ENCODE data around the gene NETO1.

The NETO1 gene

DNA sequence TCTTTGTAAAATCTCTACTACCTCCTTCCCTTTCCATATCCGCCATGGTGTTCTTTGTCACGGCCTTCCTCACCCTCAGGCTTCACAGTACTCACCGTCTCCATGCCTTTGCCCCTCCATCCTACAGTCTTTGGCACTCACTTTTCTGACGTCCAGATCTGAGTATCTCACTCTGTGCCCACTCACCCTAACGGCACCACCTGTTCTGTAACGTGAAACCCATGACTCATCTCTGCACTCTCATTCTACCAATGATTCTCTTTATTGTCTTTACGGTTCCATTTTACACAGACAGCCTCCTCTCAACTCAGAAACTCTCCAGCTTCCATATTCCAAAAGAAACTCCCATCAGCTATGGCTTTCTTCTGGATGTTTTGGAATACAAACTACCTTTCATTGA lies 56.7 kb downstream of the NETO1 start:
- TF ChIP-seq, protein P1, sequence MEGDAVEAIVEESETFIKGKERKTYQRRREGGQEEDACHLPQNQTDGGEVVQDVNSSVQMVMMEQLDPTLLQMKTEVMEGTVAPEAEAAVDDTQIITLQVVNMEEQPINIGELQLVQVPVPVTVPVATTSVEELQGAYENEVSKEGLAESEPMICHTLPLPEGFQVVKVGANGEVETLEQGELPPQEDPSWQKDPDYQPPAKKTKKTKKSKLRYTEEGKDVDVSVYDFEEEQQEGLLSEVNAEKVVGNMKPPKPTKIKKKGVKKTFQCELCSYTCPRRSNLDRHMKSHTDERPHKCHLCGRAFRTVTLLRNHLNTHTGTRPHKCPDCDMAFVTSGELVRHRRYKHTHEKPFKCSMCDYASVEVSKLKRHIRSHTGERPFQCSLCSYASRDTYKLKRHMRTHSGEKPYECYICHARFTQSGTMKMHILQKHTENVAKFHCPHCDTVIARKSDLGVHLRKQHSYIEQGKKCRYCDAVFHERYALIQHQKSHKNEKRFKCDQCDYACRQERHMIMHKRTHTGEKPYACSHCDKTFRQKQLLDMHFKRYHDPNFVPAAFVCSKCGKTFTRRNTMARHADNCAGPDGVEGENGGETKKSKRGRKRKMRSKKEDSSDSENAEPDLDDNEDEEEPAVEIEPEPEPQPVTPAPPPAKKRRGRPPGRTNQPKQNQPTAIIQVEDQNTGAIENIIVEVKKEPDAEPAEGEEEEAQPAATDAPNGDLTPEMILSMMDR (IDR thresholded peaks at IDR 0.05; ENCODE audit: control insufficient read depth, insufficient read depth, low read depth, low read length, missing control alignments): no peak
- H3K4me3 ChIP-seq (ENCODE audit: control insufficient read depth, low read depth, low read length): no peak overlapping the region
- no peak for DNase-seq (ENCODE audit: low read depth)

DNA sequence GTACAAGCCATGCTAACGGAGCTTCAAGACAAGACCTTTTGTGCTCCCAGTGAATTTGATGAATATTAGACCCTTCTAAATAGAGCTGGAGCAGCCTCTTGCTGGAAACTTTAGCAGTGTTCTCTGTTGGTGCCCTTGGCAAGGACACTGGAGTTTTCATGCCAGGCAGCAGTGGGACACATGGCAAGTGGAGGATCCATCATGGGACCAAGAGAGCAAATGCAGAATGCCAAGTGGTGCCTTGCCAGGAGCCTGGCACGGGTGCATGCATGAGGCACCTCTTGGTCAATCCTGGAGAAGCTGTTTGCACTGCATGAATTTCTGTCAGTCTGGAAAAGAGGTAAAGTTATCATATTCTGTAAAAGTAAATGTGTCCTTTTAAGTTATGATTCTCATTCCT lies 59.1 kb downstream of the NETO1 start:
- TF ChIP-seq, protein P1 (IDR thresholded peaks at IDR 0.05; ENCODE audit: control insufficient read depth, insufficient read depth, low read depth, low read length, missing control alignments): no peak
- no peak overlapping the region for H3K4me3 ChIP-seq (ENCODE audit: control insufficient read depth, low read depth, low read length)
- DNase-seq (ENCODE audit: low read depth): no peak

DNA sequence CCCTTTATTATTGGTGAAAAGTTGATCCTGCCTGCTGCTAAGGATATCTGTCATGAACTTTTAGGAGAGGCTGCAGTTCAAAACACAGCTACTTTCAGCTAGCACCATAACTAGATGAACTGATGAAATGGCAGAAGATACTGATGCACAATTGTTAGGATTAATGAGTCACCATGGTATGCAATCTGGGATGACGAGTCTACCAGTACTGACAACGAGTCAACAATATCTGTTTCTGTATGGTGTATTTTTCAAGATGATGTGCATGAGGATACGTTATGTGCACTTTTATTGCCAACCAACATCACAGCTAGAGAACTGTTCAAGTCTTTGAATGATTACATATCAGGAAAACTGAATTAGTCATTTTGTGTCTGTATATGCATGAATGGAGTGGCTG lies 68.7 kb downstream of the NETO1 start:
- H3K4me3 ChIP-seq (ENCODE audit: control insufficient read depth, low read depth, low read length): no peak overlapping the region
- DNase-seq (ENCODE audit: low read depth): peak; percentile 10
- TF ChIP-seq, protein P1 (IDR thresholded peaks at IDR 0.05; ENCODE audit: control insufficient read depth, insufficient read depth, low read depth, low read length, missing control alignments): no peak

DNA sequence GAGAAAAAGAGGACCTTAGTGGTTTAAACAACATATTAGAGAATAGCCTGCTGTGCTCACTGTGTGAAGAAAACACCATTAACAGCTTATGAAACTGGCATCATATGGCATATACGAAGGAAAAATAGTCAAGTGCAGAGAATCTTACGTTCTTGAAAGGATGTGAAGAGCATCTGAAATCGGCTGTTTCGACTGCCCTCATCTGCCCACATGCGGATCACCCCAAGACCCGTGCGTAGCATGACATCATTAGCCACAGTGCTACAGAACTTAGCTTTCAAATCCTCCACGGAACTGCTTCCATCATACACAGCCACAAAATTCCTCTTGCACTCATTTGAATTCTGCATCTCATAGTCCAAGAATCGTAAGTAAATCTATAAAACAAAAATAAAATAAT lies 84.3 kb downstream of the NETO1 start:
- TF ChIP-seq, protein P1 (IDR thresholded peaks at IDR 0.05; ENCODE audit: control insufficient read depth, insufficient read depth, low read depth, low read length, missing control alignments): no peak
- no peak for DNase-seq (ENCODE audit: low read depth)
- H3K4me3 ChIP-seq (ENCODE audit: control insufficient read depth, low read depth, low read length): no peak overlapping the region

DNA sequence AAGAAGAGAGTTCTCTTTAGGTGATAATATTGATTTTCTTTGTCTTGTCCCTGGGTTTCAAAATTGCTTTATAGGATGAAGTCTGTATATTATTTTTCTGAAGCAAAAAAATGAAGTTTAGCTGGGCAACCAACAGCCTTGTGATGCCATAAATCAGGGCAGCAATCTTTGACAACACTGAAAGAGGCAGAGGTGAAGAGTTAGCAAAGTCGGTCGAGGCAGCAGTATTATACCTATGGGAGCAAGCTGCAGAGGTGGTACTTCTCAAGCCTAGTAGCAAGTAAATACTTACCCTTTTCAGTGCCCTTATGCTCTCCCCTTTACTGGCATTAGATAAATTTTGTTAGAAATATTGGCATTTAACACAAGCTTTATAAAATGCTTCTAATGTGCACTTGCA lies 92.9 kb downstream of the NETO1 start:
- H3K4me3 ChIP-seq (ENCODE audit: control insufficient read depth, low read depth, low read length): no peak overlapping the region
- DNase-seq (ENCODE audit: low read depth): no peak
- TF ChIP-seq, protein P1 (IDR thresholded peaks at IDR 0.05; ENCODE audit: control insufficient read depth, insufficient read depth, low read depth, low read length, missing control alignments): no peak

DNA sequence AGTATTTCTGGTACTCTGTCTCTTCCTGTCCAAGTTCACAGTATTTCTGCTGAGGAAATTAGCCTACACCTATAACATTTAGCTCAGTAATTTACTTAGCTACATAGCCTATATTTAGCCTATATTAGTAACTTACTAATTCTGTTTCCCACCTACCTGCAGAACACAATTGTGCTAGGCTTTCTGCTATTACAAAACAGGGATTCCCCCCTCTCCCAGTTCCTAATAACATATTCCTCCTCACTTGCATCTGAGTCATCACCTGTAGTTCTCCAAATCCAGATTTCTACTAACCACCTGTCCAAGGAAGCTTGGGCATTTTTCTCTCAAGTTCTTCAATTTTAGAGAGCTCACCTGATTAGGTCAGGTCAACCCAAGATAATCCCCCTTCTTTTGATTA lies 94.9 kb downstream of the NETO1 start:
- DNase-seq (ENCODE audit: low read depth): no peak
- TF ChIP-seq, protein P1 (IDR thresholded peaks at IDR 0.05; ENCODE audit: control insufficient read depth, insufficient read depth, low read depth, low read length, missing control alignments): no peak
- H3K4me3 ChIP-seq (ENCODE audit: control insufficient read depth, low read depth, low read length): no peak overlapping the region

DNA sequence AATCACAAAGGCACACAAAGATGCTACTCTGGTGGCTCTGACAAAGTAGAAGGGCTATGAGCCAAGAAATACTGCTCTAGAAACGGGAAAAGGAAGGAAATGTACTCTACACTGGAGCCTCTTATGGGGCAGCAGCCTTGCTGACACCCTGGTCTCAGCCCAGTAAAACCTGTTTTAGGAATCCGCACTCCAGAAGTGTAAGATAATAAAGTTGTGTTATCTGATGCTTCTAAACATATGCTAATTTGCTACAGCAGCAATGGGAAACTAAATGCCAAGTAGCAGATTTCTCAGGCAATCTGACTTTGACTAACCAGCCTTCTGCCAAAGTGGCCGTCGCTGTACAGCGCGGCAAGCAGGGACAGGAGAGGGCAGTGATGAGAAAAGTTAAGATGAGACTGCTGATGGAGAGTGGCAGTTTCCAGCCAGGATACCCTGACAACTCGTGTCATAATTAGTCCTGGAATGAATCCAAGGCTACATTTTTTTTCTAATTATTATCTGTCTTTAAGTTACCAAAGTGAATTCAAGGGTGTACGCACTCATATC lies 99.0 kb downstream of the NETO1 start:
- TF ChIP-seq, protein P1 (IDR thresholded peaks at IDR 0.05; ENCODE audit: control insufficient read depth, insufficient read depth, low read depth, low read length, missing control alignments): peak; percentile 3
- no peak overlapping the region for H3K4me3 ChIP-seq (ENCODE audit: control insufficient read depth, low read depth, low read length)
- DNase-seq (ENCODE audit: low read depth): no peak

Measured in AG09309 (cell line).